NCI-H2196 (cell line): ENCODE results near the gene SGCB.

ENCODE experiments used
- DNase-seq: peaks from one replicate; lab custom pipeline; 2025; ENCODE audit not compliant: unreplicated experiment; lab: John Stamatoyannopoulos, UW

Gene SGCB

GRCh38 chr4:52028970-52029369, 9.1 kb downstream of the SGCB start:
- DNase-seq, result no peak

GRCh38 chr4:52019936-52020657, 18.0 kb downstream of the SGCB start, which contains the start of gene LRRC66:
Gene LRRC66, minus strand, starts transcription at chr4:52020363. Its CDS starts 2,750 bp downstream, at chr4:52017613.
- DNase-seq, result no peak

GRCh38 chr4:52017814-52018213, 20.3 kb downstream of the SGCB start:
- DNase-seq, result no peak

GRCh38 chr4:52016981-52017380, 21.1 kb downstream of the SGCB start:
- DNase-seq, result no peak

- DNase-seq, result no peak
These were observed 22.7 kb downstream of the SGCB start for GRCh38 chr4:52015366-52015765.

- DNase-seq, result no peak
These were observed 23.2 kb downstream of the SGCB start for GRCh38 chr4:52014903-52015302.

GRCh38 chr4:52012651-52013050, 25.4 kb downstream of the SGCB start:
- no peak for DNase-seq

- DNase-seq, result no peak
These were observed 27.1 kb downstream of the SGCB start for GRCh38 chr4:52010986-52011385.

GRCh38 chr4:52006887-52007286, 31.2 kb downstream of the SGCB start:
- DNase-seq, result no peak

- DNase-seq, result no peak
These were observed 32.4 kb downstream of the SGCB start for GRCh38 chr4:52005604-52006273.

- DNase-seq, result no peak
These were observed 33.7 kb downstream of the SGCB start for GRCh38 chr4:52004414-52004813.

- no peak for DNase-seq
These were observed 36.5 kb downstream of the SGCB start for GRCh38 chr4:52001616-52002015.

GRCh38 chr4:51999250-51999649, 38.8 kb downstream of the SGCB start:
- no peak for DNase-seq

- DNase-seq, result no peak
These were observed 39.3 kb downstream of the SGCB start for GRCh38 chr4:51998837-51999236.

- DNase-seq, result no peak
These were observed 40.5 kb downstream of the SGCB start for GRCh38 chr4:51997647-51998046.

GRCh38 chr4:51995647-51996220, 42.4 kb downstream of the SGCB start:
- DNase-seq, result no peak
